ENCODE results near the gene HAVCR2.
"Not testable (repeated sequence)": the region's sequence is repeated elsewhere in the genome, so short reads cannot be mapped to it uniquely, and the experiment has no call there.

The HAVCR2 gene

DNA sequence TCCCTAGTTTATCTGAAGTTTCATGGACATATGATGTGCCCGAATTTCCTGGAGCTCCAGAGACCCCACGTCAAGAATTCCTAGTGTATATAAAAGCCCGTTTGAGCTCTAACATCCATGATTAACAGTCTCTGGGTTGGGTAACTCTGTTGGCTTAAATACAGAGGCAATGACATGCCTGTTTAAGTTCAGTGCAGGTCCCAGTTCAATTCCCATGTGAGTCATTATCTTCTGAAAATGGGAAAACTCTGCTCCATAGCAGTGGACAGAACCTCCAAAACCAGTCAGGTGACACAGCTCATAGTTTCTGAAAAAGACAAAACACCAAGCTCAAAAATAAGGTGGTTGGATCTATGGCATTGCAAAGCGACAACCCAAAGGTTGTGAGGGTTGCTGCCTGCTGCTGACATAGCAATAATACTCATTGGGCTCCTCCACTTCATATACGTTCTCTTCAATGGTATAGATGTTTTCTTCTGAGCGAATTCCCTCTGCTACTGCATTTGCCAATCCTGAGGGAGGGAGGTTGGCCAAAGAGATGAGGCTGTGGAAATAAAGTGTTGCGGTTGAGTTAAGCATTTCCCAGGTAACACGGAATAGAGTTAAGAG, 22.0 kb downstream of the HAVCR2 start:
- no peak for DNase-seq

DNA sequence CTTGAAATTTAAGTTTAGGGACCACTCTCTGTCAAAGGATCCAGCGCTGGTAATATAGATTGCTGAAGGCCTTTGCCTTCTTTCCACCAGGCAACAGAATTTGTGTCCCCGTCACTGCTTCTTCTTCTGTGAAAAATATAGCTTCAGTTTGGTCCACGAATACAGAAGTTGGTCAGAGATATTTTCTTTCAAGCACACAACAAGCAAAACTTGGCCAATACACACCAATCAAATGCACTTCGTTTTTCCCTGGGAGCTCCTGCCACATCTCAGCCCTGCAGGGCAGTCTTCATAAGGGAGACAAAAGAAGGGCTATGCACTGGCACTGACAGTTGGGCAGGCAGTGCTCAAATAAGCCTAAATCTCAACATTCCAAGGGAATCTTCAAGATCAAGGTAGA, 22.9 kb downstream of the HAVCR2 start:
- no peak for DNase-seq

DNA sequence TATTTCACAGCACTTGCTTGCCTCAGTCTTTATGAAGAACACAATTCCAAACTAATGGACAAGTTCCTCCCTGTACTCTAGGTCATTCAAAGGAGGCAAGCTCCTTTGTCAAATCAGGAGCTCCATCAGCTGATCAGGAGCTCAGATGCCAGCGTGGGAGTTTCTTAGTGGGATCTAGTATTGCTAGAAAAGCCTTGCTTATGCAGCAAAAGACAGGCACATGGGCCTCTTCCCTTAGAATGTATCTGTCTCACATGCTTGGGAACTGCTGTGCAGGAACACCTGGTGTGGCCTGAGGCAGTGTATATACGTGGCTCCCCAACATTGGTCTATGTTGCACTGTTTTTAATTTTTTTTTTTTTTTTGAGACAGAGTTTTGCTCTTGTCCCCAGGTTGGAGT, 28.6 kb downstream of the HAVCR2 start:
- DNase-seq, result peak; percentile 81

DNA sequence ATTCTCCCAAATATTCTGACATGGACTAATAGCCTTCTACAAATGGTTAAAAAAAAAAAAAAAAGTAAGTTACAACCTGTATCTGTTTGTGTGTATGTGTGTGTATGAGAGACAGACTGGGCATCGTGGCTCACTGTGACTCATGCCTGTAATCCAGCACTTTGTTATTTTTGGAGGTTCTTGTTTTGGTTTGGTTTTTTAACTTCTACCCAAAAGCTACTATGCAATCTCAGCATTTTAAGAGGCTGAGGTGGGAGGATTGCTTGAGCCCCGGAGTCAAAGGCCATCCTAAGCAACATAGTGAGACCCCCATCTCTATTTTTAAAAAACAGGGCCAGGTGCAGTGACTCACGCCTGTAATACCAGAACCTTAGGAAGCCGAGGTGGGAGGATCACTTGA, 32.3 kb downstream of the HAVCR2 start:
- peak; percentile 72 for DNase-seq

DNA sequence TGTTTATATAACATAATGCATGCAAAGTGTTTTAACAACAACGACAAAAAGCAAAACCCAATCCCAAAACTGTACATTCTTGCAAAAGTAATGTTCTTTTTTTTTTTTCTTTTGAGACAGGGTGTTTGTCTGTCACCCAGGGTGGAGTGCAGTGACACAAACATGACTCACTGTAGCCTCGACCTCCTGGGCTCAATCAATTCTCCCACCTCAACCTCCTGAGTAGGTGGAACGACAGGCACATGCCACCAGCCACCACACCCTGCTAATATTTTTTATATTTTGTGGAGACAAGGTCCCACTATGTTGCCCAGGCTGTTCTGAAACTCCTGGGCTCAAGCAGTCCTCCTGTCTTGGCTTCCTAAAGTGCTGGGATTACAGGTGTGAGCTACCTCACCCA, 36.3 kb downstream of the HAVCR2 start:
- no peak for DNase-seq

DNA sequence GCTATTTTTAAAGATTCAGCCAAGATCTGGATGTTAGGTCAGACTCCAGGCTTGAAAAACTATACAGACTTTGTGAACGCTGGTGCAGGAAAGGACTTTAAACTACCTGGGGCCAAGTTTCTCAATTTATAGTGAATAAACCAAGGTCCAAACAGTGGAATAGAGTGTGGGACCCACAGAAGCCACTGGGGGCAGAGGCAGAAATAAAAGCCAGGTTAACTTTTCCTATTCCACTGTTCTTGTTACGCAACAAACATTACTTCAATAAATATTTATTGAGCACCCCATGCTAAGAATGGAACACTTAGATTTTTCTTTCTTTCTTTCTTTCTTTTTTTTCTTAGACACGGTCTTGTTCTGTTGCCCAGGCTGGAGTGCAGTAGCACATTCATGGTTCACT, 38.9 kb downstream of the HAVCR2 start:
- no peak for DNase-seq

DNA sequence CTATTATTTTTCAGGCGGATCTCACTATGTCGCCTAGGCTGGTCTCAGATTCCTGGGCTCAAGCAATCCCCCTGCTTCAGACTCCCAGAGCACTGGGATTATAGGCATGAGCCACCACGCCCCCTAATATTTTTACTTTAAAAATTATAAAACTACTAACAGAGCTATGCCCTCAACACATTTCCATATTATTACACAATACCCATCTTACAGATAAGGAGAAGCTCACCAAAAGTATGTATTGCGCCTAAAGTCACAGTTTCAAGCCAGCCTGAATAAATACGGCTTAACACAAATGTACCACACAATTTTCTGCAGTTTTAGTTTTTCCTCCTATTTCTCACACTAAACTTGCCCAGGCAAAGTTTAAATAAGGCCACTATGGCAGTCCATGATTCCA, 40.1 kb downstream of the HAVCR2 start:
- DNase-seq, result no peak

DNA sequence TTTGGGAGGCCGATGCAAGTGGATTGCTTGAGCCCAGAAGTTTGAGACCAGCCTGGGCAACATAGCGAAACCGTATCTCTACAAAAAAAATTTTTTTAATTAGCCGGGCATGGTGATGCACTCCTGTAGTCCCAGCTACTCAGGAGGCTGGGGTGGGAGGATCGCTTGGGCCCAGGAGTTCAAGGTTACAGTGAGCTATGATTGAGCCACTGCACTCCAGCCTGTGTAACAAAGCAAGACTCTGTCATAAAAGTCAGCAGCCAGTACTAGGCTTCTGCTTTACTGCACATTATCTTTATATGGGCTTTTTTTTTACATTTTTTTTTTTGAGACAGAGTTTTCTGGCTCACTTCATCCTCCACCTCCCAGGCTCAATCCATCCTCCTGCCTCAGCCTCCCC, 40.5 kb downstream of the HAVCR2 start:
- DNase-seq, result no peak

DNA sequence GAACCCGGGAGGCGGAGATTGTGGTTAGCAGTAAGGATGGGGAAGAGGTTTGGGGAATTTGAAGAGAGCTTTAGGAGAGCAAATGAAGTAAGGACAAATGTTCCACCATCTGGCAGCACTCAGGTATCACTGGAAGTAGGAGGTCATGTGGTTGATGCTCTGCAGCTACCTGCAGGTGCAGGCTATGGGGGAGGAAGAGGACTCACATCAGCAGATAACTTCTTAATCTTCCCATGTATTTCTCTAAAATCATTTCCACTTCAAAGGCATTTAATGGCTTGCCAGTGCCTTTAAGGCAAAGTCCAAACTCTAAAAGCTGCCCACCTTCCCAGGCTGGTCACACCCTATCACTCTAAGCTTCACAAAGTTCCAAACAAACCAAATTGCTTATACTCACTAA, 41.8 kb downstream of the HAVCR2 start:
- DNase-seq, result peak; percentile 58

DNA sequence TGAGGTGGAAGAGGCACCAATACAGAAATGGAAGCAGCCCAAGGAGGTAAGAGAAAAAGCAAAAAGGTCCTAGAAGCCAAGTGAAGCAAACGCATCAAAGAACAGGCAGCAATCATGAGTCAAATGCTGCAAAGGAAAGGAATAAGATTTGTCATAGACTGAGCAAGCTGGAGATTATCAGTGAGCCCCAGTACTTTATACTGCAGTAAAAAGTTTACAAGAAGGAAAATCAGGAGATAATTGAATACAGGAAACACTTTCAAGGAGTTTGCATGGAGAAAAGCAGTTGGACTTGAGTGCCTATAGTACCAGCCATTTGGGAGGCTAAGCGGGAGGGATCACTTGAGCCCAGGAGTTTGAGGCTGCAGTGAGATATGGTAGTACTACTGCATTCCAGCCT, 42.8 kb downstream of the HAVCR2 start:
- DNase-seq, result no peak

DNA sequence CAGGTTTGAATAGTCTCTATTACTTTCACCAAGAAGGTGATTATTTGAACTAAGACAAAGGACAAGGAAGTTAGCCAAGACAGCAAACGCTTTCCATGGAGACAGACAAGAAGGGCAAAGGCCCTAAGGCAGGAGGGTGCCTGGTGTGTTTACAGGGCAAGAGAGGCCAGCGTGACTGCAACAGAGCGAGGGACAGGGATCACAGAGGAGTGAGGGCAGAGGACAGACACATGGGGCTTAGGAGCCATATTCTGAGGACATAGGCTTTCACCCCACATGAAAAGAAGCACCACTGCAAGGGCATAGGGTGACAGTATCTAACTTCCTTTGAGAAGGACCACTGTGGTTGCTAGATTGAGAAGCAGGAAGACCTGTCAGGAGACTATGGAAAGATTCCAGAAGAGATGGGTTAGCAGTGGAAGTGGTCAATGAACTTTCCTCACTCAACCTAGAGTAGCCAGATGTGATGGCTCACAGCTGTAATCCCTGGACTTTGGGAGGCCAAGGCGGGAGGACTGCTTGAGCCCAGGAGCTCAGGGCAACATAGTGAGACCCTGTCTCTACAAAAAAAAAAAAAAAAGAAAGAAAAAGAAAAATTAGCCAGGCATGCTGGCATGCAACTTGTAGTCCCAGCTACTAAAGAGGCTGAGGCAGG, 44.9 kb downstream of the HAVCR2 start:
- no peak for DNase-seq

DNA sequence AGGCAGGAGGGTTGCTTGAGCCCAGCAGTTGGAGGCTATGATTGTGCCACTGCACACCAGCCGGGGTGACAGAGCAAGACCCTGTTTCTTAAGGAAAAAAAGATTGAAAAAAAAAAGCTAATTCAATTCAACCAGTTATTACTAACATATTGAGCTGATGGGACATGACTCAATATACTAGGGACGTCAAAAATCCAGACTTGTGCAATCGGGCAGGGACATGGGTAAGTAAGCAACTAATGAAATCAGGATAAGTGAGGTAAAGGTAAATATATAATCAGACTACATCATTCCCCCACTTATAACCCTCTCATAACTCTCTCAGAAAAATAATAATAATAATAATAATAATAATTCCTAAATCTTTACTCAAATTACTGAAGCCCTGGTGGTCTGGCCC, 49.0 kb downstream of the HAVCR2 start:
- DNase-seq, result no peak

DNA sequence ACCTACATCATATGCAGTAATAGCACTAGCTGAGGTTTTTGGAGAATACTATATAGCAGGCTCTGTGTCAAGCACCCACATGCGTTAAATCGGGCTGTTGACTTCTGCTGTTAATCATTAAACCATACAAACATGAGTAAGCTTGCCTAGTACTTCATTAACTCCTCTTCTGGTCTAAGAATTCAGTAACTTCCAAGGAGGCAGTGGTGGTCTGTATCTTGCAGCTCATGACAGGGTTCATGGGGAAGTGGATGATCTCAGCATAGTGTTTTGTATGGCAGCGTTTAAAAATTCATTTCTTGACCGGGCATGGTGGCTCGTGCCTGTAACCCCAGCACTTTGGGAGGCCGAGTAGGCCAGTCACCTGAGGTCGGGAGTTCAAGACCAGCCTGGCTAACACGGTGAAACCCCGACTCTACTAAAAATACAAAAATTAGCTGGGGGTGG, 49.7 kb downstream of the HAVCR2 start, which contains the start of gene HAVCR1:
Gene HAVCR1, minus strand, starts transcription at position 24 of the 447 bp plus-strand sequence. CDS start 1,173 bp downstream, outside the sequence.
- no peak for DNase-seq

DNA sequence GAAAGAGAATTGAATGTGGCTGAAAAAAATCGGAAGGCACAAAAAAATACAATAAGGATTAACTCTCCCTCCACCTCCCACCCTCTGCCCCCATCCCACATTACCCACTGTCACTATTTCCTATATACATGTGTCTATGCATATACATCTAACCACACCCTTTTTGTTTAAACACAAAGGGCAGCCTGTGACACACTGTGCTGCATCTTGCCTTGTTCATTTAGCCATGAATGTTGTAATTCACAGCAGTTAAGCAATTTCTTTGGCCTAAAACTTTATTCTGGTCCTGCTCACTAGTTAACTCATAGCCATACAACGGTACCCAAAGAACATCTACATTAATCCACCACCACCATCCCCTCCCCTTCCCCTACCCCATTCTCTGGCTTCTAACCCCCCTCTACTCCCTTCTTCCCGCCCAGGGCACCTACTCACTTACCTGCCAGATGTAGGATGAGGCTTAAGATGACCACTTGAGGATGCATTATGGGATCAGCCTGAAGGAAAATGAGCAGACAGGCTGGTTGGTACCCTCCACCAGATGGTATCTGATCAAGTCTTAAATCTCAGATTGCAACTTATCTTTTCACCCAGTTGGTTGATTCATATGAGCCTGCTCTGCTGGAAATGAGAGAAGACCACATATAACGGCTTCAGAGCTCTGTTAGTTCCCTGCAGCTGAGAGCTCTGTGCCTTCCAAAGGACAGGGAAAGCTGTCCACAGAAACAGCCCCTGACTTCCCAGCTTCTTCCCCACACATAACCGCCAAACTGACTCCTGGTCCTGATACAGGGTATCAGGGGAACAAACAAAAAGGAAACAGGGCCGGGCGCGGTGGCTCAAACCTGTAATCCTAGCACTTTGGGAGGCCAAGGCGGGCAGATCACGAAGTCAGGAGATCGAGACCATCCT, 51.1 kb downstream of the HAVCR2 start:
- no peak for DNase-seq

DNA sequence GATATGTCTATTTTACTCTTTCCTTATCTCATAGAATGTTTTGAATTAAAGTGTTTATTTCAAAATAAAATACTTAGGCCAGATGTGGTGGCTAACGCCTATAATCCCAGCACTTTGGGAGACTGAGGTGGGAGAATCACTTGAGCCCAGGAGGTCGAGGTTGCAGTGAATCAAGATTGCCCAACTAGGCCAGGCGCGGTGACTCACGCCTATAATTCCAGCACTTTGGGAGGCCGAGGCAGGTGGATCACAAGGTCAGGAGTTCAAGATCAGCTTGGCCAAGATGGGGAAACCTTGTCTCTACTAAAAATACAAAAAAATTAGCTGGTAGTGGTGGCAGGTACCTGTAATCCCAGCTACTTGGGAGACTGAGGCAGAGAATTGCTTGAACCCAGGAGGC, 52.0 kb downstream of the HAVCR2 start:
- DNase-seq, result not testable (repeated sequence)

DNA sequence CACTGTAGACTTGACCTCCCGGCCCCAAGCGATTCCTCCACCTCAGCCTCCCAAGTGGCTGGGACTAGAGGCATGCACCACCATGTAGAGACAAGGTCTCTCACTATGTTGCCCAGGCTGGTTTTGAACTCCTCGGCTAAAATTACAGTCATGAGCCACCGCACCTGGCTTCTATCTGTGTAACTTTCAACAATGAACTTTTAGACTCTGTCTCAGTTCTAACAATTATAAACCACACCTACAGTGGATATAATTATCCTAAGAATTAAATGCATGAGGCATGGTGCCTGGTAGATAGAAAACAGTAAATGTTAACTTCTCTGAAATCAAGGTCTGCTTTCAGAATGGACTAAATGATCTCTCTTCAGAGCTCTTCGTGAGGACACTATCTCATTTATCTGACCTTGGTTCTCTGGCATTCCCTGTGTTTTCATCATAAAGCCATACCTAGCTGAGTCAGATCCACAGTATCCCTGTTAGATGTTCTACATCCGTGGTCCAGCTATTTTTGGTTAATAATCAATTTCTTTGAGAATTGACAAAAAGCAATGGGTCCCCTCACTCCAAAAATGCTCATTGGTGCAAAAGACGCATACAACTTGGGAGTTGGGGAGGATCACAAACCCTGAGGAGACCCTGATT, 57.1 kb downstream of the HAVCR2 start:
- no peak for DNase-seq

DNA sequence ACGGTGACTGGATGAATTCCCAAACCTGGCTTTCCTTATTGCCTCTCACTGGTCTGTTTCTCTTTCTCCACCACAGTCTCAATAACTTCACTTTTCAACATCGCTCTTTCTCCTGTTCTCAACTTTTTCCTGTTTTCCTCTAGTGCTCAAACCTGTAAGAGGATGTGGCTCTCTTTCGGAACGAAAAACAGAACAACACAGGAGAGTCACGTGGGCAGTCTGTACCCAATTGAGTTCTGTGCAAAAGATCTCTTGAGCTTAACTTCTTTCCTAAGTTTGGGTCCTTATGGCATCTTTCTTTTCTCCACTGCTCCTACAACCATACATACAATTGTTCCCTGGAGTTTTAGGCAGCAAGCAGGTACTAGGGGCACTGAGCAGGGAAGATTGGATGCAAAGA, 58.8 kb downstream of the HAVCR2 start:
- DNase-seq, result no peak

DNA sequence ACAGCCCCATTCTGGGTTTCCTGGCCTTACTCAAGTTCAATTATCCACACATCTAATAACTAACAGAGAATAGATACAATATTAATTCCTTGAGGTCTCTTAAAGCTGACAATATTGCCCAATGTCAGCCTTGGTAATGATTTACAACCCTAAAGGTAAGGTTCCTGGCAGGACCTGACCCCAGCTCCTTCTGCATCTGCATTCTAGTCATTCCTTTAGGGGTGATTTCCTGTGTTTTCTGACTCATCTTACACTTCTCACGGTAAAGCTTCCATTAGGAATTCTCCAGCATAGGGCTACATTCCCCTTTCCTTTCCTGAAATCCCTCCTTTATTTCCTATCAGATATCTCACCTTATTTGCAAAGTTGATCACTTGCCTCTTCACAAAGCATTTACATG, 59.2 kb downstream of the HAVCR2 start:
- no peak for DNase-seq

DNA sequence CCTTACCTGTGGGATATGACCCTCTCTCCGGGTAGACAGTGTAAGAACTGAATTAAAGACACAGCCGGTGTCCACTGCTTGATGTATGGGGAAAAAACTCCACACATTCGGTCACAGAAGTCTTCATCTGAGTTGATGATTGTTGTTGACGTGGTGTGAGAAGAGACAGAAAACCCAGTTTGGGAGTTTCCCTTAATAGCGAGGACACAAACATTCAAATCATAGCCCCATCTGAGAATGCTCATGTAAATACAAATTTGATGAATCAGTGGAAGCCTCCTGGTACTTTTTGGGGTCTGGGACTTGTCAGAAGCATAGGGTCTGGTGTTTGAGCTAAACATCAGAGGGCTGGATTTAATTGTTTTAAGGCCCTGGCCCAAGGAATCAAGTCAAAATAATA, 60.9 kb downstream of the HAVCR2 start:
- DNase-seq, result no peak

DNA sequence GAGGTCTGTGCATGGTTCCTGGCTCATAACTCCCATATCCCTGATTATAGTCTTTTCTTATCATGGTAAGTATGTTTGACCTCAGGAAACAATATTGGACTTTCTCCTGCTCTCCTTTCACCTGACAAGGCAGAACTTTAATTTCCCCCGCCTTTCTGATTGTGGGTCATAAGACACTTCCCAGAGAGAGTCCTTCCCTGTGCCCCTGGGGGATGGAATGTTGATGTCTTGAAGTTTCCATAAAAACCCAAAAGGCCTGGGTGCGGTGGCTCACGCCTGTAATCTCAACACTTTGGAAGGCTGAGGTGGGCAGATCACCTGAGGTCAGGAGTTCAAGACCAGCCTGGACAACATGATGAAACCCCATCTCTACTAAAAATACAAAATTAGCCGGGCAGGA, 61.8 kb downstream of the HAVCR2 start:
- not testable (repeated sequence) for DNase-seq

DNA sequence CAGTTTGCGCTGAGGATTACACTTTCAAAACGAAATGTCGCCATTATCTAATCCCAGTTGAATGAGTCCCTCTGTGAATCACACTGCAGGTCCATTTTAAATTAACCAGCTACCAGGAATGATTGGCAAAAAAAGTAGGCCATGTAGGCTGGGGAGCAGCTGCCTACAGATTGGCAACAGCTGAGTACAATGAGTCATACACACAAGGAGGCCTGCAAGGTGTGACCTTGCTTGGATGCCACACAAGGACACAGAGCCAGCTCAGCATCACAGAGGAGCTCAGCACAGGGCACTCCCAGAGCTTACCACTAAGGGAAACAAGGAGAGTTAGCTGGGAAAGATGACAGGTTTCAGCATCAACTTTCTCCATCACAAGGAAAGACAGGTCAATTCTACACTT, 62.8 kb downstream of the HAVCR2 start:
- DNase-seq, result peak; percentile 35

DNA sequence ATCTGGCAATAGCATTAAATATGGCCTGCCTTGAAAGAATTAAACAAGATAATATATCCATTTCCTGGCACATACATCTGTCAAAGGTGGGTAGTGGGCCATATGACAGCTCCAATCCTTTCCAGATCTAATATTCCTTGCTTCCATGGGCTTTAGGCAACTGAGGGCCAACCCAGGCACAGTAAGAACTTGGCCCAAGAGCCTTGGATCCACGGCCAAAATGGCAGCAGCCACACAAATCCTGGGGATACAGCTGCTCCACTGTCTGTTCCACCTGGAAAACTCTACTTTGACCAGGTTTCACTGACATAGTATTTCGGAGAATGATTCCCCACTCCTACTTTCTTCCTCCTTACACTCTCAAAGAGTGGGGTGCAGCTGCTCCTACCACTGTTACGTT, 63.2 kb downstream of the HAVCR2 start:
- no peak for DNase-seq

DNA sequence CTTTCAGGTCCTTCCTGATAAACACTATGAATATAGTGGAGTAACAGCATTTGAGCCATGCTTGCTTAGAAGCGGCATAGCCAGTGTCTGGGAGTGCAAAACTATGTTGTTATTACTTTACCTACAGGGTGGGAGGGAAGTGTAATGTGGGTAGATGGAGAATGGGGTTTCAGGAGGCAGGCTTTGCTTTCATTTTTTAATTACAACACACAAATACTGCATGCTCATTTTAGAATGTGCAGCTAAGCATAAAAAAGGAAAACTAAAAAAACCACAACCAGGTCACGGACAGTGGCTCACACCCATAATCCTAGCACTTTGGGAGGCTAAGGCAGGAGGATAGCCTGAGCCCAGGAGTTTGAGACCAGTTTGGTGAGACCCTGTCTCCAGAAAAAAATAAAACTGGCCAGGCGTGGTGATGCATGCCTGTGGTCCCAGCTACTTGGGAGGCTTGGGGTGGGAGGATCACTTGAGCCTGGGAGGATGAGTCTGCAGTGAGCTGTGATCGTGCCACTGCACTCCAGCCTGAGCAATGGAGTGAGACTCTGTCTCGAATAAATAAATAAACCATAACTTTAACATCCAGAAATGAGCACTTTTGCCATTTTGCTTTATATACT, 70.2 kb downstream of the HAVCR2 start:
- DNase-seq, result peak; percentile 40

All from RPMI8226 (cell line).